Trophoblast cell (in vitro differentiated cells and primary cell): ENCODE results near the gene PACC1.

Source experiments
- DNase-seq, 2 donors: peaks; one replicate each; pipeline ENCODE4 v3.0.0-alpha.2; 2016
- H2AFZ ChIP-seq: 2 replicates; pipeline ENCODE4 v1.6.1; 2013; ENCODE audit warnings: low read length, moderate library complexity, mild to moderate bottlenecking; ENCODE audit not compliant: insufficient read depth, poor library complexity
- H2AK5ac ChIP-seq: 2 replicates; pipeline ENCODE4 v1.6.1; 2013; ENCODE audit warnings: mild to moderate bottlenecking, low read length
- H2BK120ac ChIP-seq: 2 replicates; pipeline ENCODE4 v1.6.1; 2013; ENCODE audit warnings: low read length, mild to moderate bottlenecking, moderate library complexity; ENCODE audit not compliant: insufficient read depth, poor library complexity
- H2BK12ac ChIP-seq: 2 replicates; pipeline ENCODE4 v1.6.1; 2013; ENCODE audit warnings: mild to moderate bottlenecking, low read length, moderate library complexity
- H2BK5ac ChIP-seq: 2 replicates; pipeline ENCODE4 v1.6.1; 2013; ENCODE audit warnings: low read length, low read depth, moderate library complexity, mild to moderate bottlenecking; ENCODE audit not compliant: poor library complexity
- H3K14ac ChIP-seq: 2 replicates; pipeline ENCODE4 v1.6.1; 2013; ENCODE audit warnings: mild to moderate bottlenecking, low read length
- H3K18ac ChIP-seq: 2 replicates; pipeline ENCODE4 v1.6.1; 2013; ENCODE audit warnings: mild to moderate bottlenecking, low read length
- H3K23ac ChIP-seq: 2 replicates; pipeline ENCODE4 v1.6.1; 2013; ENCODE audit warnings: low read length
- H3K27ac ChIP-seq: 2 replicates; pipeline ENCODE4 v1.5.1; 2013; ENCODE audit warnings: low read depth, mild to moderate bottlenecking, inconsistent platforms, low read length, moderate library complexity
- H3K27me3 ChIP-seq: 2 replicates; pipeline ENCODE4 v1.6.1; 2013; ENCODE audit warnings: inconsistent platforms, mild to moderate bottlenecking, low read length, moderate library complexity; ENCODE audit not compliant: insufficient read depth
- H3K36me3 ChIP-seq, 2 experiments: 1 replicate in 1 of 2; 2 replicates in 1 of 2; pipeline ENCODE4 v1.6.1; 2013; ENCODE audit warnings: low read length in 2 of 2, mild to moderate bottlenecking in 2 of 2, moderate library complexity in 1 of 2; ENCODE audit not compliant: insufficient read depth in 2 of 2, control insufficient read depth in 1 of 2
- H3K4ac ChIP-seq: 2 replicates; pipeline ENCODE4 v1.6.1; 2013; ENCODE audit warnings: low read depth, mild to moderate bottlenecking, low read length, moderate library complexity
- H3K4me1 ChIP-seq, 2 experiments: 1 replicate in 1 of 2; 2 replicates in 1 of 2; pipeline ENCODE4 v1.6.1; 2013; ENCODE audit warnings: low read length in 2 of 2, mild to moderate bottlenecking in 2 of 2, moderate library complexity in 1 of 2; ENCODE audit not compliant: insufficient read depth in 2 of 2, control insufficient read depth in 1 of 2
- H3K4me2 ChIP-seq: 2 replicates; pipeline ENCODE4 v1.6.1; 2013; ENCODE audit warnings: inconsistent platforms, mild to moderate bottlenecking, low read length, moderate library complexity
- H3K4me3 ChIP-seq: 2 replicates; pipeline ENCODE4 v1.5.1; 2013; ENCODE audit warnings: mild to moderate bottlenecking, low read depth, low read length, inconsistent platforms
- H3K79me1 ChIP-seq: one replicate; pipeline ENCODE4 v1.6.1; 2013; ENCODE audit warnings: low read length
- H3K79me2 ChIP-seq: 2 replicates; pipeline ENCODE4 v1.6.1; 2013; ENCODE audit warnings: low read length, mild to moderate bottlenecking; ENCODE audit not compliant: control insufficient read depth, insufficient read depth, poor library complexity
- H3K9ac ChIP-seq: 2 replicates; pipeline ENCODE4 v1.6.1; 2013; ENCODE audit warnings: mild to moderate bottlenecking, low read length
- H3K9me3 ChIP-seq: 2 replicates; pipeline ENCODE4 v1.6.1; 2013; ENCODE audit warnings: low read depth, mild to moderate bottlenecking, control low read depth, inconsistent platforms, low read length; ENCODE audit not compliant: insufficient read depth
- H4K12ac ChIP-seq: 2 replicates; pipeline ENCODE4 v1.6.1; 2013; ENCODE audit warnings: low read depth, mild to moderate bottlenecking, low read length, moderate library complexity
- H4K8ac ChIP-seq: 2 replicates; pipeline ENCODE4 v1.6.1; 2013; ENCODE audit warnings: low read depth, mild to moderate bottlenecking, low read length, moderate library complexity
- H4K91ac ChIP-seq: one replicate; pipeline ENCODE4 v1.6.1; 2013; ENCODE audit warnings: low read depth, mild to moderate bottlenecking, low read length, moderate library complexity
- WGBS: extraction: QIAGEN DNeasy Blood & Tissue Kit; methylation state at CpG from one replicate; pipeline ENCODE4 v1.1.7; 2013; ENCODE audit warnings: missing lambda C conversion rate; ENCODE audit not compliant: insufficient read length, insufficient coverage; ENCODE audit errors: extremely low coverage; 5-methylcytosine and 5-hydroxymethylcytosine counted together

Gene PACC1

GRCh38 chr1:212455401-212455800, 40.7 kb upstream of the PACC1 start:
- H3K14ac ChIP-seq, result no peak overlapping the region
- H3K9me3 ChIP-seq, result peaks cover 4% of the 10 kb centered on the region
- no peak overlapping the region for H2BK12ac ChIP-seq
- H3K36me3 ChIP-seq, result no peaks in the 10 kb centered on the region
- H4K12ac ChIP-seq, result no peak overlapping the region
- no peak overlapping the region for H2BK120ac ChIP-seq
- no peak overlapping the region for H3K27ac ChIP-seq
- no peak overlapping the region for H2AFZ ChIP-seq
- H3K18ac ChIP-seq, result no peak overlapping the region
- no peak overlapping the region for H3K4me3 ChIP-seq
- no peaks in the 10 kb centered on the region for H3K4me1 ChIP-seq
- no peak overlapping the region for H3K4ac ChIP-seq
- H3K79me1 ChIP-seq, result no peaks in the 10 kb centered on the region
- no peaks in the 10 kb centered on the region for H3K79me2 ChIP-seq
- no CpG with 5 or more reads among the region's 2 CpGs for WGBS
- H3K9ac ChIP-seq, result no peak overlapping the region
- no peak overlapping the region for H2AK5ac ChIP-seq
- no peak overlapping the region for H2BK5ac ChIP-seq
- no peak overlapping the region for H4K91ac ChIP-seq
- no peak overlapping the region for H4K8ac ChIP-seq
- no peaks in the 10 kb centered on the region for H3K27me3 ChIP-seq
- no peak overlapping the region for H3K4me2 ChIP-seq
- no peak overlapping the region for H3K23ac ChIP-seq
- DNase-seq, result no peak

DNA sequence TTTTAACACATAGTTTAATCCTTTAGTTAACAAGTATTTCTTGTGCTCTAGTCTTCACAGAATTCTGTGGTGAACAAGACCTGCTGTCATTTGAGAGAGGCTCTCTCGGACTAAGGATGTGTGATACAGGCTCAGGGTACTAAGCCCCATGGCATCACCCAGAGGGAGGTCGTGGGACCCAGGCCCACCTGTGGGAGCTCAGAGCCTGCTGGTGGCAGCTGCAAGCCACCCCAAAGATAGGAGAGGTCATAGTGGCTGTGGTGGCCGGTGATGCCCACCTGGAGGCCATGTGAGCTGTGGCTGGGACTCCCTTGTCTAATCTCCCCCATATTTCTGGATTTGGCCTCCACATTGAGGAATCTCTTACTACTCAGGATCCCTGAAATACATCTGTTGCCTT, 40.1 kb upstream of the PACC1 start:
- WGBS, result no CpG with 5 or more reads among the region's 3 CpGs
- H3K27ac ChIP-seq, result no peak overlapping the region
- H3K9me3 ChIP-seq, result peaks cover 4% of the 10 kb centered on the region
- no peaks in the 10 kb centered on the region for H3K79me1 ChIP-seq
- H3K4ac ChIP-seq, result no peak overlapping the region
- no peak overlapping the region for H3K14ac ChIP-seq
- H3K79me2 ChIP-seq, result no peaks in the 10 kb centered on the region
- no peak overlapping the region for H4K8ac ChIP-seq
- no peak overlapping the region for H3K23ac ChIP-seq
- no peak overlapping the region for H2BK120ac ChIP-seq
- H3K9ac ChIP-seq, result no peak overlapping the region
- no peaks in the 10 kb centered on the region for H3K27me3 ChIP-seq
- no peak overlapping the region for H2BK5ac ChIP-seq
- no peak overlapping the region for H4K12ac ChIP-seq
- H3K18ac ChIP-seq, result no peak overlapping the region
- no peak overlapping the region for H3K4me3 ChIP-seq
- H2AK5ac ChIP-seq, result no peak overlapping the region
- H4K91ac ChIP-seq, result no peak overlapping the region
- H2AFZ ChIP-seq, result no peak overlapping the region
- DNase-seq, result no peak
- H3K4me2 ChIP-seq, result no peak overlapping the region
- H2BK12ac ChIP-seq, result no peak overlapping the region
- no peaks in the 10 kb centered on the region for H3K4me1 ChIP-seq
- H3K36me3 ChIP-seq, result no peaks in the 10 kb centered on the region

- Histone ChIP-seq H4K8ac (no peak overlapping the region), H3K4ac (no peak overlapping the region), H3K9ac (no peak overlapping the region), H4K91ac (no peak overlapping the region), H3K79me2 (no peaks in the 10 kb centered on the region), H3K14ac (no peak overlapping the region), H3K36me3 (no peaks in the 10 kb centered on the region), H3K23ac (no peak overlapping the region), H2AK5ac (no peak overlapping the region), H2BK120ac (no peak overlapping the region), H3K4me2 (no peak overlapping the region), H3K9me3 (peaks cover 2% of the 10 kb centered on the region), H3K18ac (no peak overlapping the region), H2BK5ac (no peak overlapping the region), H3K4me3 (no peak overlapping the region), H3K79me1 (no peaks in the 10 kb centered on the region), H2BK12ac (no peak overlapping the region), H3K4me1 (no peaks in the 10 kb centered on the region), H3K27me3 (no peaks in the 10 kb centered on the region), H4K12ac (no peak overlapping the region), H2AFZ (no peak overlapping the region), H3K27ac (no peak overlapping the region)
- no CpG with 5 or more reads among the region's 12 CpGs for WGBS
- no peak for DNase-seq
These were observed 38.6 kb upstream of the PACC1 start for GRCh38 chr1:212453156-212453857.

DNA sequence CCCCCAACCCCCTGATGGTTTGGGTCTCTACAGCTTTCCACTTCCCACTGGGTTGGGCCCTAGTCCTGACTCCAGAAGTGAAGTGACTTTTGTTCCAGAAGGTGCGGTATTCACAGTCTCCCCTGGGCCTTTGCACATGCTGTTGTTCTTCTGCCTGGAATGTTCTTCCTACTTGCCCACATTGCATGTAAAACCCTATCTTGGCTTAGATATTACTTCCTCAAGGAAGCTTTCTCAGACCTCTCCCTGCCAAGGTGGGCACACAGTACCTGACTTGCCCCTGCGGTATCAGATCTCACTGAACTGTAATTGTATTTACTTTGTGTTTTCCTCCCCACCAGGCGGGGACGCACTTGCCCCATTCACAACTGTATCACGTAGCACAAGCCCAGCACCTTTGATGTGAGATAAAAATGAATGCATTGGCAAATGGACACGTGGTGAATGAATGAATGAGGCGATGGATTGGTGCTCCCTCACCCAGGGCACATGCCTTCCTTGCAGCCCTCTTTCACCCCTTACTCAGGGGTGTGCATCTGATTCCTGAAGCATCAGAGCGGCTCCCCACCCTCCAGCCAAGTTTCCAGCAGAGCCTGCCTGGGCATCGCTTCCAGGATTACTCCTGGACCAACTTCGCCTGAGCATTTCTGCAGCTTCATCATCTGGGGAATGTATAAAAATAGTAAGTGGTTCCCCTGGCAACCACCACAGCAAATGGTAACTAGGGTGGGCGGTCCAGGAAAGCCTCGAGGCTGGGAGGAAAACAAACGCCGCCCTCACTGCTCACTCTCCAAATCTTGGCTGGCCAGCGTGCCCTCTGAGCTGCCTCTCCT, 37.9 kb upstream of the PACC1 start:
- Histone ChIP-seq H3K4ac (no peak overlapping the region), H3K18ac (no peak overlapping the region), H2AK5ac (no peak overlapping the region), H3K4me2 (no peak overlapping the region), H2BK5ac (no peak overlapping the region), H2AFZ (no peak overlapping the region), H2BK120ac (no peak overlapping the region), H3K79me1 (no peaks in the 10 kb centered on the region), H3K27ac (no peak overlapping the region), H3K36me3 (no peaks in the 10 kb centered on the region), H3K4me1 (no peaks in the 10 kb centered on the region), H3K27me3 (no peaks in the 10 kb centered on the region), H2BK12ac (no peak overlapping the region), H3K9ac (no peak overlapping the region), H3K4me3 (no peak overlapping the region), H3K9me3 (peaks cover 2% of the 10 kb centered on the region), H3K23ac (no peak overlapping the region), H4K12ac (no peak overlapping the region), H3K79me2 (no peaks in the 10 kb centered on the region), H3K14ac (no peak overlapping the region), H4K91ac (no peak overlapping the region), H4K8ac (no peak overlapping the region)
- WGBS, result no CpG with 5 or more reads among the region's 15 CpGs
- DNase-seq, result no peak
